Astrocyte of the spinal cord (primary cell): ENCODE results near the gene TAF1B.

Experiments used
- DNase-seq: peaks from one replicate; pipeline ENCODE4 v3.0.0; 2011; ENCODE audit warnings: low read depth, low spot score
- H3K4me3 ChIP-seq: 2 replicates; pipeline ENCODE4 v1.5.1; 2011; ENCODE audit warnings: low read depth, mild to moderate bottlenecking, low read length, moderate library complexity
- in situ Hi-C: cut with HindIII; loops from 2 replicates; pipeline ENCODE4 v1.10.0; 2017; ENCODE audit warnings: low sequenced_read_pairs
- TF ChIP-seq, protein P1 (sequence below): IDR thresholded peaks from 2 replicates; pipeline ENCODE4 v1.5.1; 2012; ENCODE audit warnings: low read depth, mild to moderate bottlenecking, low read length, inconsistent platforms

The TAF1B gene

DNA sequence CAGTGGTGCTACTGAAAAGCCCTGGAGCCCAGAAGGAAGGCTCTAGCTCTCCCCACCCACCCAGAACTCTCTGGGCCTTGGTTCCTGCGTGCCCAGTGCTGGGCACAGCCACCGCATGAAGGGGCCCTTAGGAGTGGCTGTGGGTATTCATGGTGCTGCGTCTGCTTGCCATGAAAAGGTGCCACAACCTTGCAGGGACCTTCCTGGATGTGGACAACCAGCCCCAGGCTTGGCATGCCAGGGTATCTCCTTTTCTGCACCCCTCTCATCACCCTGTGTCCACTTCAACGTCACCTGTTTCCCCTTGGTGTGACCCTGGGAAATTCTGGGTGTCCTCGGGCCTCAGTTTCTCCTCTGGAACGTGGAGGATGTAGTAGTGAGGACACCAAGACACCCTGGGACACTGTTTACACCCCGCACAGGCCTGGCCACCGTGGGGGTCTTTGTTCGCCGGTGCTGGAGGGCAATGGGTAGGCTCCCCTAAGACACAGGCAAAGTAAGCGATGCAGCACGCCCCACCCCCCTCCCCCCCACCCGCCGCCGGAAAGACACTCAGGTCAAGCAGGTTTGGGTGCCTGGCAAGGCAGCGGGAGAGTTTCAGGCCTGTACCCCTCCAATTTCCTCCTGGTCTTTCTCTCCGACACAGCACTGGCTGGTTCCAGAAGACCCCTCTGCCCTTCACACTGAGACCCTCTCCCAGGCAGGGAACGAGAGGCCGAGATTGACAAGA lies 34.8 kb upstream of the TAF1B start:
- DNase-seq = no peak
- H3K4me3 ChIP-seq = no peak overlapping the region
- in situ Hi-C loops = loop anchor here (25.0 kb wide), 1 partner anchor 229 kb away; the partner anchor contains the start of gene KLF11
- TF ChIP-seq, protein P1, sequence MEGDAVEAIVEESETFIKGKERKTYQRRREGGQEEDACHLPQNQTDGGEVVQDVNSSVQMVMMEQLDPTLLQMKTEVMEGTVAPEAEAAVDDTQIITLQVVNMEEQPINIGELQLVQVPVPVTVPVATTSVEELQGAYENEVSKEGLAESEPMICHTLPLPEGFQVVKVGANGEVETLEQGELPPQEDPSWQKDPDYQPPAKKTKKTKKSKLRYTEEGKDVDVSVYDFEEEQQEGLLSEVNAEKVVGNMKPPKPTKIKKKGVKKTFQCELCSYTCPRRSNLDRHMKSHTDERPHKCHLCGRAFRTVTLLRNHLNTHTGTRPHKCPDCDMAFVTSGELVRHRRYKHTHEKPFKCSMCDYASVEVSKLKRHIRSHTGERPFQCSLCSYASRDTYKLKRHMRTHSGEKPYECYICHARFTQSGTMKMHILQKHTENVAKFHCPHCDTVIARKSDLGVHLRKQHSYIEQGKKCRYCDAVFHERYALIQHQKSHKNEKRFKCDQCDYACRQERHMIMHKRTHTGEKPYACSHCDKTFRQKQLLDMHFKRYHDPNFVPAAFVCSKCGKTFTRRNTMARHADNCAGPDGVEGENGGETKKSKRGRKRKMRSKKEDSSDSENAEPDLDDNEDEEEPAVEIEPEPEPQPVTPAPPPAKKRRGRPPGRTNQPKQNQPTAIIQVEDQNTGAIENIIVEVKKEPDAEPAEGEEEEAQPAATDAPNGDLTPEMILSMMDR = no peak

DNA sequence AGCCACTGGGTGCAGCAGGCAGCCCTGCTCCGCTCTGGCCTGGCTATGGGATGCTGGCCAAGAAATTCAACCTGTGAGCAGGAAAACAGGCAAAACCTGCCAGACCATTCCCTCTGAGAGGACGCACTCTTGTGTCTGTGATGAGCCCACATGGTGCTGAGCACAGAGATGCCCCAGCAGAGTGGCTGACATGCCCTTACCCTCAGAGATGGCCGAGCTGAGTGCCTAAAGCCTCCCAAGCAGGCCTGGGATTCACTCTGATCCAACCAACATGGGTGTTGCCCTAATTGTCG lies 34.3 kb upstream of the TAF1B start:
- no peak for DNase-seq
- no peak overlapping the region for H3K4me3 ChIP-seq
- in situ Hi-C loops = loop anchor here (25.0 kb wide), 1 partner anchor 228 kb away; the partner anchor contains the start of gene KLF11
- TF ChIP-seq, protein P1 = no peak

DNA sequence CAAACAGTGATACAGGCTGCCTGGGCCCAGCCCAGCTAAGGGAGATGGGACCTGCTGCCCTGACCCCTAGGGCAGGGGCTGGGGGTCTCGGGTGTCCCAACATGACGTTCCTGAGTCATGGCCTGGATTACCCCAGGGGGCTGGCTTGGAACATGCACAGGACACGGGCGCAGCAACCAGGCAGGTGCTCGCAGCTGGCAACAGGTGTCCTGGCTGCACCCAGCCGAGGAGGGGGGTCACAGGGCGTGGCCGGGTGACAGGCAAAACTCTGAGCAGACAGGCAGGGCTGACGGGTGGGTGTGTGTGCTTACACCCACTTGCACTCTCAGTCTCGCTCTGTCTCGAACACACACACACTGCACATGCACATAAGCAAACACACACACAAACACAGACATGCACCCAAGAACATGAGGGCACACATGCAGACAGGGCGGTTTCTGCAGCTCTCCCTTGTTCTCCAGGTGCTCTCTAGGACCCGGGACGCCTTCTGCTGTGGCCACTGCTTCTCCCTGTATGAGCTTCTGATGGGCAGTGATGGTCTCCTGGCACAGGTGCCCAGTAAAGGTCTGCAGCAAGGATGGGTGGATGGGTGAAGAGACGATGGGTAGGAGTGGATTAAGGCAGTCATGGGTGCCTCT lies 33.7 kb upstream of the TAF1B start:
- TF ChIP-seq, protein P1 = no peak
- in situ Hi-C loops = loop anchor here (25.0 kb wide), 1 partner anchor 228 kb away; the partner anchor contains the start of gene KLF11
- no peak overlapping the region for H3K4me3 ChIP-seq
- DNase-seq = no peak

DNA sequence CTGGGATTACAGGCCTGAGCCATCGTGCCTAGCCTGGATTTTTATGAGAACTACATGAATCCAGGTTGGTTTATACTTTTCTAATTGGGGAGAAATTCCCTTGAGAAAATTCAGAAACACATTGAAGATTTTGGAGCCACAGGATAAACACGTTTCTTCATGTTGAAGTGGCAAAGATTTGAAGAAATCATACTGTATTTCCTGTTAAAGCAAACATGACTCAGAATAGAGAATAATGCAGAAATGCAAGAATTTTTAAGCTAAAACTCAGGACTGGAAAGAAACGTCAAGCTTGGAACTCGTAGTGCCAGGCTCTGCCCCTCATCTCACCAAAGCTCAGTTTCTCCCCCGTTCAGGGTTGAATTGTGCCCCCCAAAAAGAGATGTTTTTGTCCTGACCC lies 32.1 kb upstream of the TAF1B start:
- TF ChIP-seq, protein P1 = no peak
- in situ Hi-C loops = loop anchor here (25.0 kb wide), 1 partner anchor 226 kb away; the partner anchor contains the start of gene KLF11

DNA sequence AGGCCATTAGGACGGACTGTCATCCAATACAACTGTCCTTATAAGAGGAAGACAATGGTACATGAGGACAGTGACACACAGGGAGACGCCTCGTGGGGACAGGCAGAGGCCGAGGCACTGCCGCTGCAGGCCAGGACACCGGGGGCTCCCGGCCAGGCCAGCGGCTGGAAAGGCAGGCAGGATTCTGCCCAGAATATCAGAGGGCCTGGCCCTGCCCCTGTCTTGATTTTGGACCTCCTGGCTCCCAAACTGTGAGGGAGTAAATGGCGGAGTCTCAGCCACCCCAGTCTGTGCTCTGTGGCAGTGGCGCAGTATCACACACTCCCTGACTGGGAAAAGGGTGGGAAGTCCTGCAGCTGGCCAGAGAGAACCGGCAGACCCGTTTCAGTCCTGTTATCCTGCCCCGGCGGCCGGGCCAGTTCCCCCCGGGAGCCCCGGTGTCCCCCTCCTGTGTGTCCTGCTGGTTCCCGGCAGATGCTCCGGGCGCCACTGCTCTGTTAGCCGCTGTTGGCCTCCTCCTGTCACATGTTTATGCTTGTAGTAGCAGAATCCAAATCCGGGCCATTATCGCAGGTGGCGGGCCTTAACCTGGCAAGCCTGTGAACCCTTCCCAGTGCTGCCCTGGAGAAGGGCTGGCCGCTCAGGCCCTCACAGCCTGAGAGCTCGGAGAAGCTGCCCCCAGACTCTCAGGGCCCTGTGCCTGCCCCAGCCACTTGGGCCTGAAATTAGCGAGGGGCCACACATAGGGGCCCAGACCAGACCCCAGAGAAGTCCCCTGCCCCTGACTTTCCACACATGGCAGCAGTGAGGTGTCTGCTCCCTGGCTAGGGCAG lies 31.4 kb upstream of the TAF1B start:
- no peak for DNase-seq
- TF ChIP-seq, protein P1 = no peak
- in situ Hi-C loops = loop anchor here (25.0 kb wide), 1 partner anchor 225 kb away; the partner anchor contains the start of gene KLF11
- no peak overlapping the region for H3K4me3 ChIP-seq

More for the DNA sequence above, 32.1 kb upstream of the TAF1B start:
- no peak overlapping the region for H3K4me3 ChIP-seq
- no peak for DNase-seq

DNA sequence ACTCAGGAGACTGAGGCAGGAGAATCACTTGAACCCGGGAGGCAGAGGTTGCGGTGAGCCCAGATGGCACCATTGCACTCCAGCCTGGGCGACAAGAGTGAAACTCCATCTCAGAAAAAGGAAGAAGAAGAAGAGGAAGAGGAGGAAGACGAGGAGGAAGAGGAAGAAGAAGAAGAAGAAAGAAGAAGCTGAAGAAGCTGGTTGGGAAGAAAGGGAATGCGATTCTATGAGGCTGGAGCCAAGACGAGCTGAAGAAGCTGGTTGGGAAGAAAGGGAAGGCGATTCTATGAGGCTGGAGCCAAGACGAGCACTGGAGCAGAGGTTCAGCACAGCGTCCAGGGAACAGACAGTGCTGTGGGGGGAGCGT lies 30.3 kb upstream of the TAF1B start:
- TF ChIP-seq, protein P1 = no peak
- no peak overlapping the region for H3K4me3 ChIP-seq
- DNase-seq = no peak
- in situ Hi-C loops = loop anchor here (25.0 kb wide), 1 partner anchor 224 kb away; the partner anchor contains the start of gene KLF11
